Measurements from ENCODE around the gene NPY4R2.
"Not testable (repeated sequence)": the region's sequence is repeated elsewhere in the genome, so short reads cannot be mapped to it uniquely, and the experiment has no call there.

DNA sequence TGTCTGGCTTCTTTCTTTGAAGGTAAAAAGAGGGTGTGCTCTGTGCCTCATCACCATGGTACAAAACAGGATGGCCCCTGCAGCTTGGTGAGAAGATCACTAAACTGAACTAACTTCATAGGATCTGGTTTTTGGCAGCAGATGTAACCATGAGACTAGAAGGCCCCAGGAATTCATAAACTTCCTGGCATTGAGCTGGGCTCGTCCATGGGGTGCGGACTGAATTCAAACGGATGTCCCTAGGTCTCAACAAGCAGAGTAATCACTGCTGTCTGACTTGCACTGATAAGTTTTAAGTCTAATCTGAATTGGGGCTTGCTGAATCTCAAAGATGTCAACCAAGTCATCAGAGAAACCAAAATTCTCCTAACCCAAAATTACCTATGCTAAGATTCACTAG is 33.5 kb upstream of the NPY4R2 start:
- TF ChIP-seq, protein P1, sequence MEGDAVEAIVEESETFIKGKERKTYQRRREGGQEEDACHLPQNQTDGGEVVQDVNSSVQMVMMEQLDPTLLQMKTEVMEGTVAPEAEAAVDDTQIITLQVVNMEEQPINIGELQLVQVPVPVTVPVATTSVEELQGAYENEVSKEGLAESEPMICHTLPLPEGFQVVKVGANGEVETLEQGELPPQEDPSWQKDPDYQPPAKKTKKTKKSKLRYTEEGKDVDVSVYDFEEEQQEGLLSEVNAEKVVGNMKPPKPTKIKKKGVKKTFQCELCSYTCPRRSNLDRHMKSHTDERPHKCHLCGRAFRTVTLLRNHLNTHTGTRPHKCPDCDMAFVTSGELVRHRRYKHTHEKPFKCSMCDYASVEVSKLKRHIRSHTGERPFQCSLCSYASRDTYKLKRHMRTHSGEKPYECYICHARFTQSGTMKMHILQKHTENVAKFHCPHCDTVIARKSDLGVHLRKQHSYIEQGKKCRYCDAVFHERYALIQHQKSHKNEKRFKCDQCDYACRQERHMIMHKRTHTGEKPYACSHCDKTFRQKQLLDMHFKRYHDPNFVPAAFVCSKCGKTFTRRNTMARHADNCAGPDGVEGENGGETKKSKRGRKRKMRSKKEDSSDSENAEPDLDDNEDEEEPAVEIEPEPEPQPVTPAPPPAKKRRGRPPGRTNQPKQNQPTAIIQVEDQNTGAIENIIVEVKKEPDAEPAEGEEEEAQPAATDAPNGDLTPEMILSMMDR (IDR thresholded peaks at IDR 0.05), result not testable (repeated sequence)
- TF ChIP-seq POLR2A (IDR thresholded peaks at IDR 0.05), result not testable (repeated sequence)

Measured in Peyer's patch (tissue), 4 donors.